AML-193 (cell line): ENCODE data around the gene ZBED1.
"Not testable (repeated sequence)": the region's sequence is repeated elsewhere in the genome, so short reads cannot be mapped to it uniquely, and the experiment has no call there.

ENCODE experiments used
- DNase-seq, 2 experiments: peaks; one replicate each; lab custom pipeline; 2025; lab: John Stamatoyannopoulos, UW

Gene ZBED1

GRCh38 chrX:2519638-2520037 lies 18.9 kb upstream of the ZBED1 start:
- DNase-seq, result not testable (repeated sequence)

GRCh38 chrX:2517055-2517454 lies 16.3 kb upstream of the ZBED1 start:
- no peak for DNase-seq

GRCh38 chrX:2516623-2517022 lies 15.8 kb upstream of the ZBED1 start:
- no peak for DNase-seq

GRCh38 chrX:2514131-2514530 lies 13.4 kb upstream of the ZBED1 start:
- DNase-seq, result no peak

GRCh38 chrX:2513121-2513664 lies 12.4 kb upstream of the ZBED1 start:
- DNase-seq, result no peak

- DNase-seq, result no peak
Observed at GRCh38 chrX:2512501-2512900, 11.7 kb upstream of the ZBED1 start.

GRCh38 chrX:2511326-2511725 lies 10.6 kb upstream of the ZBED1 start:
- DNase-seq, result no peak

- no peak for DNase-seq
Observed at GRCh38 chrX:2508648-2509335, 8.0 kb upstream of the ZBED1 start.

- DNase-seq, result no peak
Observed at GRCh38 chrX:2507904-2508627, 7.3 kb upstream of the ZBED1 start.

- DNase-seq, result no peak
Observed at GRCh38 chrX:2507196-2507595, 6.4 kb upstream of the ZBED1 start.

GRCh38 chrX:2505341-2505740 lies 4.6 kb upstream of the ZBED1 start:
- not testable (repeated sequence) for DNase-seq

- no peak for DNase-seq
Observed at GRCh38 chrX:2504706-2505332, 4.0 kb upstream of the ZBED1 start.

- DNase-seq, result no peak
Observed at GRCh38 chrX:2503591-2504500, 3.1 kb upstream of the ZBED1 start.

GRCh38 chrX:2502668-2503519 lies 2.1 kb upstream of the ZBED1 start:
- no peak for DNase-seq

GRCh38 chrX:2502120-2502667 lies 1.4 kb upstream of the ZBED1 start:
- no peak for DNase-seq

- DNase-seq, result no peak
Observed at GRCh38 chrX:2501559-2502102, 855 bp upstream of the ZBED1 start.

- DNase-seq, result no peak
Observed at GRCh38 chrX:2500091-2500802, 529 bp downstream of the ZBED1 start.

- DNase-seq, result no peak
Observed at GRCh38 chrX:2499507-2499906, 1.3 kb downstream of the ZBED1 start.

- no peak for DNase-seq
Observed at GRCh38 chrX:2498781-2499302, 1.9 kb downstream of the ZBED1 start.
